GM12801 (cell line): ENCODE measurements around the gene CHD5.

Source experiments
- TF ChIP-seq, protein P1 (sequence below): IDR thresholded peaks from one replicate; pipeline ENCODE4 v1.5.1; 2011; ENCODE audit warnings: control low read depth; ENCODE audit not compliant: insufficient read length; ENCODE audit errors: extremely low read depth

CHD5 gene

DNA sequence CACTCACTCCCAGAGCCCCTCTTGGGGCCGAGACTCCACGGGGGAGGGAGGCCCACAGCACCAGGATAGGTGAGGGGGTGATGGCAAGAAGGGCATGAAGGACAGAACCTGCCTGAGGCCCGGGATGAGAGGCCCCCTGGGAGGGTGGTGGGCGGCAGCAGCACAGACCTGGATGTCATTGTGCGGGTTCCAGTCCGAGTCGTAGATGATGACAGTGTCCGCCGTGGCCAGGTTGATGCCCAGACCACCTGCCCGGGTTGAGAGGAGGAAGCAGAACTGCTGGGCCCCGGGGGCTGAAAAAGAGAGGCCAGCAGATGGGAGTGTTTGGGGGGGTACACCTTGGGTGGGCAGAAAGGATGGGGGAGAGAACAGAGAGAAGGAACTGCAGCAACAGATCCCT is 50.1 kb downstream of the CHD5 start:
- TF ChIP-seq, protein P1, sequence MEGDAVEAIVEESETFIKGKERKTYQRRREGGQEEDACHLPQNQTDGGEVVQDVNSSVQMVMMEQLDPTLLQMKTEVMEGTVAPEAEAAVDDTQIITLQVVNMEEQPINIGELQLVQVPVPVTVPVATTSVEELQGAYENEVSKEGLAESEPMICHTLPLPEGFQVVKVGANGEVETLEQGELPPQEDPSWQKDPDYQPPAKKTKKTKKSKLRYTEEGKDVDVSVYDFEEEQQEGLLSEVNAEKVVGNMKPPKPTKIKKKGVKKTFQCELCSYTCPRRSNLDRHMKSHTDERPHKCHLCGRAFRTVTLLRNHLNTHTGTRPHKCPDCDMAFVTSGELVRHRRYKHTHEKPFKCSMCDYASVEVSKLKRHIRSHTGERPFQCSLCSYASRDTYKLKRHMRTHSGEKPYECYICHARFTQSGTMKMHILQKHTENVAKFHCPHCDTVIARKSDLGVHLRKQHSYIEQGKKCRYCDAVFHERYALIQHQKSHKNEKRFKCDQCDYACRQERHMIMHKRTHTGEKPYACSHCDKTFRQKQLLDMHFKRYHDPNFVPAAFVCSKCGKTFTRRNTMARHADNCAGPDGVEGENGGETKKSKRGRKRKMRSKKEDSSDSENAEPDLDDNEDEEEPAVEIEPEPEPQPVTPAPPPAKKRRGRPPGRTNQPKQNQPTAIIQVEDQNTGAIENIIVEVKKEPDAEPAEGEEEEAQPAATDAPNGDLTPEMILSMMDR = no peak

DNA sequence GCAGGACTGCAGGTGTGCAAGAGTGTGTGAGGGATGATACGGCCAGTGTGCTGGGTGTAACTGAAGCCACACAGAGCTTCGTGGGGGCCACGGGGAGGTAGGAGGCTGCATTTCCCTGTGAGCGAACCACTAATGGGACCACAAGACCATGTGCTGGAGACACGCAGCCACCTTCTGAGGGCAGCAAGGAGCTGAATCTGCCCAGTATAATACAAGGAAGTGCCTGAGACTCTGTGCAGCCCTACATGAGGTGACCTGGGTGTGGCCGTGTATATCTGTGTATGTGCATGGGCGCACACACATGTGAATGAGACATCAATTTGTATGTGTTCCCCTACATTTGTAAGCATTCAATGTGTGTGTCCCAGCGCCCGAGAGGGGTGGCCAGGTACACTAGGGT is 50.8 kb downstream of the CHD5 start:
- TF ChIP-seq, protein P1 = no peak

DNA sequence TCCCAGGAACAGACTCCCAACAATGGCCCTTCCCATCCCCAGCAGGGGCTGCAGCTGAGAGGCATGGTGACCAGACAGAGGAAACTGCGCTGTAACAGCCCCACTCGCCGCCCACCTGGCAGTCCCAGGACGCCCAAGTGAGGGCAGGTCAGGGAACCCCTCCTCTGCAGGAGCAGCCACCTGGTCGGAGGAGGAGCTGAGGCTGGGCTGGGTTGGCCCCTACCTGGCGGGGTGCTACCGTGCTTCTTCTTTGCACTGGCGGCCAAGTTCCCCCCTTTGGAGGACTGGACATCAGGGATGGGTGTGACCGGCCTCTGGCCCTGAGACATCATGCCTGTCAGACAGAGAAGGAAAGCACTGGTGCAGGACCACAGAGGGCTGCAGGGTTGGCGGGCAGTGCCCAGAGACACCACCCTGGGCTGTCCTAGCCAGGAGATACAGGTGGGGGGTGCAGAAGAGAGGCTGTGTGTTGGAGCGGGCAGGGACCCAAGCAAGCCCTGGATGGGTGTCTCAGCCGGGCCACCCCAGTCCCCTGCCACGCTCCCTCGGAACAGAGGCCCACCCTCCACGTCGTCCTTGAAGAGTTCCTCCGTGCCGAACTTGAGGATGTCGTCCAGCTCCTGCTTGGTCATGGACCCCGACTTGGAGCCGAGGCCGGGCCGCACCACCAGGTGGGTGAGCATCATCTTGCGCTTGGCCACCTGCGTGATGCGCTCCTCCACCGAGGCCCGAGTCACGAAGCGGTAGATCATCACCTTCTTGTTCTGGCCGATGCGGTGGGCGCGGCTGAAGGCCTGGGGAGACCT is 51.6 kb downstream of the CHD5 start:
- TF ChIP-seq, protein P1 = no peak

DNA sequence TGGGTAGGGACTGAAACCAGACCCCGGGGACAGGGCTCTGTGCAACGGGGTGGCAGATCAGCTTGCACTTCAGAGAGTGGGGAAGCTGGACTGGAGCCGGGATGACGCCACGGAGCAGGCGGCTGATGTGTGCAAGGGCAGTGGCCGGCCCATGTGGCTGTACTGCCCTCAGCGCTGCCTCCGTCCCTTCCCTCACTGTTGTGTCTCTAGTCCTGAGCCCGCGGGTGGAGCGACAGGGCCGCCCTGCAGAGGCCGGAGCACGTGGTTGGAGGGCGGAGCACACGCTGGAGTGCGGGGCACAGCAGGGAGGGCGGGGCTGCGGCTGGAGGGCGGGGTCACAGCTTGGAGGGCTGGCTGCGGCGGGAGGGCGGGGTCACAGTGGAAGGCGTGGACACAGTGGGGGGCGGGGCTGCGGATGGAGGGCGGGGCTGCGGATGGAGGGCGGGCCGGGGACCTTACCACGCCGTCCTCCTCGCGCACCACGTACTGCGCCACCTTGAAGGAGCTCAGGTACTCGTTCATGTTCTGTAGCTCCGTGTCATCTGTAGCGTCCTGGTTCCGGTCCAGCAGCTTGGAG is 52.4 kb downstream of the CHD5 start:
- TF ChIP-seq, protein P1 = no peak

DNA sequence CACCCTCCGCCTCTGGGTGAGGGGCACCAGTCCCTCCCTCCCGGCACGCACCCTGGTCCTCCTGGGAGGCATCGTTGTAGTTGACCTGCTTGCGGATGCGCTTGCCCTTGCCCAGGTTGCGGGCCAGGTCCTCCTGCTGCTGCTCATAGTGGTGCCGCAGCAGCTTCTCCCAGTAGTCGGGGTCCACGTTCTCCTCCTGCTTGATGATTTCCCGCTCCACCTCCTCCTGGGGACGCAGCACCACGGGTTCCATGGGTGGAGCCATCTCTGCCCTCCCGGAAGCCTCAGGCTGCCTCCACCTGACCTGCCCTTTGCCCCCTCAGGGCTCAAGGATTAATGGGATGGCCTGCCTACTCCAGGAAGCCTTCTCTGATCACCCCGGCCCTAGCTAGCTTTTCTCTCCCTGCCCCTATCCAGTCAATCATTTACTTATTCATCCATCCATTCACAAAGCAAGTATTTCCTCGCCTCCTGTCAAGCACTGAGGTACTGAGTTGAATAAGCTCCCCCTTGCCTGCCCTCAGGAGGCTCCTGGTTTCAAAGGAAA is 53.5 kb downstream of the CHD5 start:
- TF ChIP-seq, protein P1 = no peak

DNA sequence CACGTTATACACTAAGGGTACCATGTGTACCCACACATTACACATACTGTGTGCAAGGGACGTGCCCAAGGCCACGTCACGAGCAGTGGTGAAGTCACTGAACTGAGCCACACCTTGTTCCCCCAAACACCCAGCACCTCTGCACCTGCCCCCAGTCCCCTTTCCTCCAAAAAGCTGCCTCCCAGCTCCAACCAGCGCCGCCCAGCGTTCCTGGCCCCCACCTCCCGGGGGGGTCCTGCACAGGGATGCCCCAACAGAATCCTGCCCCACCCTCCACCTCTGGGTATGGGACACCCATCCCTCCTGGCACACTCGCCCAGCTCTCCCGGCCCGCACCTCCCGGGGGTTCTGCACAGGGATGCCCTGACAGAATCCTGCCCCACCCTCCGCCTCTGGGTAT is 54.1 kb downstream of the CHD5 start:
- TF ChIP-seq, protein P1 = no peak

DNA sequence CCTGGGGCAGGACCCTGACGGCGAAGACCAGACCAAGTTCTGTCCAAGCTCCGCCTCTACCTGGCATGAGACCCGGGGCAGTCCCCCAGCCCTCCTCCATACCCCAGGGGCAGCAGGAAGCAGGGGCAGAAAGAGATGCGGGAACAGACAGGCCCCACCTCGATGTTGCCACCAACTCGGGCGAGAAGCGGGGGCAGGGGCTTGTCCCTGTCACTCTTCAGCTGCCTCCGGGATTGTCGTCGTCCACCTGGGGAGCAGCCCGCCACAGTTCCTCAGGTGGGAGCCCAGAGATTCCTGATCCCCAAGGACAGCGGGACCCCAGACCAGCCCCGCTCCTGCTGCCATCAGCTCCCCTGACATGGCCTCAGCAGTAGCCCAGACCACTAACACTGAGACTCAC is 54.8 kb downstream of the CHD5 start:
- TF ChIP-seq, protein P1 = no peak
